PFSK-1 (cell line): ENCODE results near the gene HS3ST3A1.
A peak's percentile ranks its signal among the peaks of the same experiment; 100 is the strongest.

Source experiments
- FOXP2 ChIP-seq: optimal IDR thresholded peaks from 2 replicates; pipeline ENCODE3; 2011; ENCODE audit warnings: borderline replicate concordance, control low read depth, inconsistent platforms; ENCODE audit not compliant: insufficient read depth; ENCODE audit errors: extremely low read length, extremely low read depth
- POLR2AphosphoS5 ChIP-seq: IDR thresholded peaks from 2 replicates; pipeline ENCODE4 v1.6.1; 2012; ENCODE audit warnings: low read depth, mild to moderate bottlenecking, control low read depth, low read length, moderate library complexity
- REST ChIP-seq, 2 experiments: IDR thresholded peaks; 2 replicates each; pipeline versions ENCODE4 v1.6.1 to v1.8.0; 2011 to 2012; ENCODE audit warnings: low read depth in 2 of 2, low read length in 2 of 2, control low read depth in 1 of 2, inconsistent platforms in 1 of 2, mild to moderate bottlenecking in 1 of 2, moderate library complexity in 1 of 2; ENCODE audit not compliant: insufficient read depth in 1 of 2
- SIN3A ChIP-seq: IDR thresholded peaks from 2 replicates; pipeline ENCODE4 v1.6.1; 2012; ENCODE audit warnings: mild to moderate bottlenecking, low read length, moderate library complexity, borderline replicate concordance; ENCODE audit not compliant: insufficient read depth
- TAF1 ChIP-seq: IDR thresholded peaks from 2 replicates; pipeline ENCODE4 v1.6.1; 2012; ENCODE audit warnings: low read length, control low read depth, borderline replicate concordance; ENCODE audit not compliant: insufficient read depth

The HS3ST3A1 gene

DNA sequence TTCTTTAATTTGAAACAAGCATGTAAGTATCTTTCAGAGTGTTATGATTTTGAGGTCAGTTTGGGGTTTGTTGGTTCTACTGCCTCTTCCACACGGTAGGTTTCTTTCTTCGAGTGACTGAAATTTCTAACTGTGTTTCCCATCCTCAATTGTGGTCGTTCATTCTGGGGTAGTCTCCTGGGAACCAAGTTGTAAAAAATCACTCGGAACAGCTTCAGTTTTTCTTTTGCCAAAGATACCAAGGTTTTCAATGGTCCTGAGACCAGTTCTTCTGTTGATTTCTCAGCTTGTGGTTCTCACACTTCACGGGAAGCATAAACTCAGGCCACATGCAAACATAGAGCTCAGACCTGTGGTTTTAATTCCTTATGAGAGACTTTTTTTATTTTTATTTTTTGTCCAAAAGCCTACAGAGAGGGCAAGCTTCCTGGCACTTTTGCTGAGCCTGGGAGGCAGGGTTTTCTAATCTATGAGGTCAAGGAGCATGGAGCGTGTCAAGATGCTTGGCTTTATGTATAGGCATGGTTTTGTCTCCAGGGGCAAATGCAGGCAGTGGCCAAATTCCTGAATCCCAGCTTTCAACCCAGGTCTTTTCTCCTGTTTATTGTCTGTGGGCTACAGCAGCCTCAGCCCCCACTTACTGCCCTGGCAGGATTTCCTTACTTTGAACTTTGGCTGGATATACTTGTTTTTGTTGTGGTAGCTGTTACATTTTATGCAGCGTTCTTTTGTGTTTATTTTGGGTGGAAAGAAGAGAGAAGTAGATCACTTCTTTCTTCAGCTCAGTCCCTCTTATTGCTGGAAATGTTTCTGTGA is 32.9 kb downstream of the HS3ST3A1 start:
- TF ChIP-seq SIN3A, result no peak
- TF ChIP-seq REST (IDR thresholded peaks at IDR 0.05; ENCODE audit: insufficient read depth in 1 of 2, low read depth in 2 of 2, low read length in 2 of 2), result peak in 1 of 2 experiments; percentile 22; a peak in 1 of 4 replicates

GRCh38 chr17:13563866-13564265 is 37.9 kb downstream of the HS3ST3A1 start:
- TF ChIP-seq REST (IDR thresholded peaks at IDR 0.05; ENCODE audit: insufficient read depth in 1 of 2, low read depth in 2 of 2, low read length in 2 of 2) (no peak), POLR2AphosphoS5 (no peak), SIN3A (no peak), TAF1 (no peak), FOXP2 (no peak)

- TF ChIP-seq SIN3A (0 out of 2 replicates have a peak, but pooled peaks have one; percentile 28), TAF1 (0 out of 2 replicates have a peak, but pooled peaks have one; percentile 6), REST (IDR thresholded peaks at IDR 0.05; ENCODE audit: insufficient read depth in 1 of 2, low read depth in 2 of 2, low read length in 2 of 2) (peak in 1 of 2 experiments; percentile 7; a peak in 1 of 4 replicates), FOXP2 (peak; percentile 75), POLR2AphosphoS5 (no peak; the same call in 1 of the 2 replicates)
Observed at GRCh38 chr17:13562271-13562800, 39.4 kb downstream of the HS3ST3A1 start.

GRCh38 chr17:13561606-13562270 is 40.0 kb downstream of the HS3ST3A1 start:
- TF ChIP-seq POLR2AphosphoS5 (0 out of 2 replicates have a peak, but pooled peaks have one; percentile 58), TAF1 (peak; percentile 57; the same call in 1 of the 2 replicates), FOXP2 (no peak)

DNA sequence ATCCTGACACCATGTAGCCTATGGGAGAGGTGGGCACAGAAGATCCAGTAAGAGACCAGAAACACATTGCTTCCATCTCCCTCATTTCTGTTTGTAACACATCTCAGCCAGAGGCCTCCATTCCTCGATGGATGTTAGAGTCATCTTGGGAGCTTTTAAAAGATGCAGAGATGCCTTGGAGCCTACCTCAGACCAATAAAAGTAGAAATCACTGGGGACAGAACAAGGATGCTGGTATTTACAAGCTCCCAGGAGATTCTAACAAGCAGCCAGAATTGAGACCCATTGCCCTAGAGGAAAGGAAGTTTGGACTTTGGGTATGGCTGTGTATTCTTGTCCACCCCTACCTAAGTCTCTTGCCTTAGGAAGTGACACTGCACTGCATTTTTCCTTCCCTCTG is 40.8 kb downstream of the HS3ST3A1 start:
- no peak for TF ChIP-seq REST (IDR thresholded peaks at IDR 0.05; ENCODE audit: insufficient read depth in 1 of 2, low read depth in 2 of 2, low read length in 2 of 2)
- no peak for TF ChIP-seq POLR2AphosphoS5
- no peak for TF ChIP-seq FOXP2
- TF ChIP-seq SIN3A, result no peak
- no peak for TF ChIP-seq TAF1
